ENCODE data around the gene PCYT1B. TPM values are rescaled to one million over a fixed set of nuclear protein-coding genes. Genes with fewer than 3 reads are reported as not detected.

PCYT1B gene
- total RNA-seq, 2 donors from 2014 or later = 1.3 to 3.0 TPM

DNA sequence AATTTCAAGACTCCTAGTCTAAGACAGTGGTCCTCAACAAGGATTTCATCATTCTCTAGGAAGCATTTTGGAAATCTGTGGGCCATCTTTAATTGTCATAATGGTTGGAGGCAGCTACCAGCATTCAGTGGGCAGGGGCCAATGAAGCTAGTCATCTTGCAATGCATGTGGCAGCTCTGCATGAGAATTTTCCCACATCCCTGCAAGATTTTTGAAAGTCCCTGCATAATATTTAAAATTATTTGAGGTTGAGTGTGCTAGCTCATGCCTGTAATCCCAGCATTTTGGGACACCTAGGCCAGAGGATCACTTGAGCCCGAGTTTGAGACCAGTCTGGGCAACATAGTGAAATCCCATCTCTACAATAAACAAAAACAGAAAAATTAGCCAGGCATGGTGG, 44.0 kb downstream of the PCYT1B start:
- intact Hi-C loops (cut with DNase I) = no loop called here
- ATAC-seq (no peak), DNase-seq (no peak)
- Histone ChIP-seq H3K9me3 (no peaks in the 10 kb centered on the region), H3K4me3 (no peak overlapping the region), H3K27me3 (no peaks in the 10 kb centered on the region), H3K27ac (no peak overlapping the region), H3K4me1 (no peaks in the 10 kb centered on the region), H3K36me3 (replicated peaks in 1 of 2; ENCODE audit: insufficient read depth in 1 of 2, low read depth in 2 of 2) (no peaks in the 10 kb centered on the region)
- no peak for TF ChIP-seq CTCF (IDR thresholded peaks at IDR 0.05)
- no peak for TF ChIP-seq POLR2A (IDR thresholded peaks at IDR 0.05)
- 40 to 70% methylated on average over 1 of the region's 1 CpG for WGBS, 2 donors

DNA sequence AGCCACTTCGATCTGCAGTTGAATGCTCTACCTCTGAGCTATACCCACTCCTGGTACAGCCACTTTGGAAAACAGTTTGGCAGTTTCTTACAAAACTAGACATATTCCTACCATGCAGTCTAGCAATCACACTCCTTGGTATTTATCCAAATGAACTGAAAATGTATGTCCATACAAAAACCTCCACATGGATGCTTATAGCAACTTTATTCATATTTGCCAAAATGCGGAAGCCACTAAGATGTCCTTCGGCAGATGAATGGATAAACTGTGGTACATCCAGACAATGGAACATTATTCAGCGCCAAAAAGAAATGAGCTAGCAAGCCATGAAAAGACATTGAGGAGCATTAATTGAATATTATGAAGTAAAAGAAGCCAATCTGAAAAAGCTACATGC, 45.3 kb downstream of the PCYT1B start:
- Histone ChIP-seq H3K4me1 (no peaks in the 10 kb centered on the region), H3K9me3 (no peaks in the 10 kb centered on the region), H3K4me3 (no peak overlapping the region), H3K36me3 (replicated peaks in 1 of 2; ENCODE audit: insufficient read depth in 1 of 2, low read depth in 2 of 2) (no peaks in the 10 kb centered on the region), H3K27me3 (no peaks in the 10 kb centered on the region), H3K27ac (no peak overlapping the region)
- ATAC-seq (no peak), DNase-seq (no peak)
- intact Hi-C loops (cut with DNase I) = no loop called here
- TF ChIP-seq POLR2A (IDR thresholded peaks at IDR 0.05) (no peak), CTCF (IDR thresholded peaks at IDR 0.05) (no peak)
- 92 to 97% methylated on average over 4 of the region's 4 CpGs for WGBS, 2 donors

GRCh38 chrX:24594501-24594900, 52.6 kb downstream of the PCYT1B start:
- ATAC-seq (no peak), DNase-seq (no peak)
- intact Hi-C loops (cut with DNase I) = no loop called here
- Histone ChIP-seq H3K9me3 (no peaks in the 10 kb centered on the region), H3K4me3 (no peak overlapping the region), H3K4me1 (no peaks in the 10 kb centered on the region), H3K36me3 (replicated peaks in 1 of 2; ENCODE audit: insufficient read depth in 1 of 2, low read depth in 2 of 2) (no peaks in the 10 kb centered on the region), H3K27me3 (no peaks in the 10 kb centered on the region), H3K27ac (no peak overlapping the region)
- TF ChIP-seq POLR2A (IDR thresholded peaks at IDR 0.05) (no peak), CTCF (IDR thresholded peaks at IDR 0.05) (no peak)
- 77 to 92% methylated on average over 2 to 4 of the region's 4 CpGs for WGBS, 2 donors

DNA sequence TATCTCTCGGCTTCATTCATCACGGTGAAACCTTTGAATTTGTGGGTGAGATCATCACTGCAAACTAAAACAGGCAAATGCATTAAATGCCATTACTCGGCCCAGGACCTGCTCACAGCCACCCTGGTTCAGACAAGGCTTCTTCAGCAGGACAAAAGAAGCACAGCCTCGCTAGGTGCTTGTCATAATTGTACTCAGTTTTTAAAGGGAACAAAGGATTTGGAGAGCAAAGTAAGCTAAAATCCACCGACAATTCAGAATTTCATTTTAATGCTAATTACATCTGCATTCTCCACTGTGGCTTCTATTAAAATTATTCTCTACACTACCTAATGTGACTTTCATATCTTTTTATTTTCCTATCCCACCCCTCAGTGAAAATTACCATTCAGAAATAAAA, 57.0 kb downstream of the PCYT1B start:
- no peak for DNase-seq
- Histone ChIP-seq H3K9me3 (no peaks in the 10 kb centered on the region), H3K4me1 (no peaks in the 10 kb centered on the region), H3K27ac (no peak overlapping the region), H3K4me3 (no peak overlapping the region), H3K27me3 (no peaks in the 10 kb centered on the region), H3K36me3 (replicated peaks in 1 of 2; ENCODE audit: insufficient read depth in 1 of 2, low read depth in 2 of 2) (no peaks in the 10 kb centered on the region)
- TF ChIP-seq CTCF (IDR thresholded peaks at IDR 0.05) (no peak), POLR2A (IDR thresholded peaks at IDR 0.05) (no peak)
- WGBS, 2 donors = 79 to 82% methylated on average over 5 of the region's 5 CpGs
- no peak for ATAC-seq
- intact Hi-C loops (cut with DNase I) = no loop called here

GRCh38 chrX:24577091-24577490, 70.1 kb downstream of the PCYT1B start:
- no peak for ATAC-seq
- DNase-seq = no peak
- no peak overlapping the region for H3K4me3 ChIP-seq
- TF ChIP-seq POLR2A (IDR thresholded peaks at IDR 0.05) (no peak), CTCF (IDR thresholded peaks at IDR 0.05) (no peak)
- intact Hi-C loops (cut with DNase I) = no loop called here
- no peaks in the 10 kb centered on the region for H3K4me1 ChIP-seq
- H3K27me3 ChIP-seq = no peaks in the 10 kb centered on the region
- H3K36me3 ChIP-seq (replicated peaks in 1 of 2; ENCODE audit: insufficient read depth in 1 of 2, low read depth in 2 of 2) = no peaks in the 10 kb centered on the region
- 71 to 82% methylated on average over 4 to 9 of the region's 9 CpGs for WGBS, 2 donors
- H3K27ac ChIP-seq = no peak overlapping the region
- no peaks in the 10 kb centered on the region for H3K9me3 ChIP-seq
